ENCODE measurements around the gene CENPX.

Gene CENPX

DNA sequence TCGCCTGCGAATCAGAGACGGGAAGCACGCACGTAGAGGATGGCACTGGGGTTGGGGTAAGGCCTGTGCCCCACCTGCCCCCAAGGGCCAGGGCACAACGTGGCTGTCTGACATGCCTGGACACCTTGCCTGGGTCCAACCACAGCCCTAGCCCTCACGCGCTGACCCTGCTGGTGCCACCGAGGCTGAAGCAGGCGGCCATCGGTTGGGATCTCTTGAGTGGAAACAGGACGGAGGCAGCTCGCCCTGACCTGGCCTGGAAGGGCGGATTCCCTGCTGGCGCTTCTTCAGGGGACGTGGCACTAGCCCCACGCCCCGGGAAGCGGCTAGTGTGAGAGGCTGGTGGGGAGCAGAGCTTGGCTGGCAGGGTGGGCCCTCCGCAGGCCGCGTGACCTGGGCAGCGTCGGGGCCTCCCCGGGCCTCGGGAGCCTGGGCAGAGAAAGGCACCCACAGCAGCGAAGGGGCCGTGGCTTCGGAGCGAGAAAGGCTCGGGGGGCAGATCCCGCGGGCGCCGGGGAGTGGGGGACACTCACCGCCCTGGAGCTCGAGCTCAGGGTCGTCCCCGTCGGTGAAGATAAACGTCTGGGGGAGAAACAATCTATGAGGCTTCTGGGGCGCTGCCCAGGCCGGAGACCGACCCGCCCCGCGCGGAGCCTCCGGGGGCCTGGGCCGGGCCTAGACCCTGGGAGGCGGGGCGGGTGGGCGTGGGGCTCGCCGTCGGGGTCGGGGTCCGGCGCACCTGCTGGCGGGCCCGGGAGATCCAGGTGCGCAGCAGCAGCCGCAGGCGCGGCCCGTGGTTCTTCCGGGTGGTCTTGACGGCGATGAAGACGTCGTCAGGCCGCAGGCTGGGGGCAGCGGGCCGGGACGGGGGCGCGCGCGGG is 28.3 kb upstream of the CENPX start:
- TF ChIP-seq, protein P1, sequence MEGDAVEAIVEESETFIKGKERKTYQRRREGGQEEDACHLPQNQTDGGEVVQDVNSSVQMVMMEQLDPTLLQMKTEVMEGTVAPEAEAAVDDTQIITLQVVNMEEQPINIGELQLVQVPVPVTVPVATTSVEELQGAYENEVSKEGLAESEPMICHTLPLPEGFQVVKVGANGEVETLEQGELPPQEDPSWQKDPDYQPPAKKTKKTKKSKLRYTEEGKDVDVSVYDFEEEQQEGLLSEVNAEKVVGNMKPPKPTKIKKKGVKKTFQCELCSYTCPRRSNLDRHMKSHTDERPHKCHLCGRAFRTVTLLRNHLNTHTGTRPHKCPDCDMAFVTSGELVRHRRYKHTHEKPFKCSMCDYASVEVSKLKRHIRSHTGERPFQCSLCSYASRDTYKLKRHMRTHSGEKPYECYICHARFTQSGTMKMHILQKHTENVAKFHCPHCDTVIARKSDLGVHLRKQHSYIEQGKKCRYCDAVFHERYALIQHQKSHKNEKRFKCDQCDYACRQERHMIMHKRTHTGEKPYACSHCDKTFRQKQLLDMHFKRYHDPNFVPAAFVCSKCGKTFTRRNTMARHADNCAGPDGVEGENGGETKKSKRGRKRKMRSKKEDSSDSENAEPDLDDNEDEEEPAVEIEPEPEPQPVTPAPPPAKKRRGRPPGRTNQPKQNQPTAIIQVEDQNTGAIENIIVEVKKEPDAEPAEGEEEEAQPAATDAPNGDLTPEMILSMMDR (conservative IDR thresholded peaks at IDR 0.05; ENCODE audit: control insufficient read depth, insufficient read depth, low read depth, low read length), result no peak
- H3K4me3 ChIP-seq (ENCODE audit: control insufficient read depth, low read depth, low read length), result peak overlapping the region; percentile 50
- no peak for DNase-seq (ENCODE audit: low read depth)

DNA sequence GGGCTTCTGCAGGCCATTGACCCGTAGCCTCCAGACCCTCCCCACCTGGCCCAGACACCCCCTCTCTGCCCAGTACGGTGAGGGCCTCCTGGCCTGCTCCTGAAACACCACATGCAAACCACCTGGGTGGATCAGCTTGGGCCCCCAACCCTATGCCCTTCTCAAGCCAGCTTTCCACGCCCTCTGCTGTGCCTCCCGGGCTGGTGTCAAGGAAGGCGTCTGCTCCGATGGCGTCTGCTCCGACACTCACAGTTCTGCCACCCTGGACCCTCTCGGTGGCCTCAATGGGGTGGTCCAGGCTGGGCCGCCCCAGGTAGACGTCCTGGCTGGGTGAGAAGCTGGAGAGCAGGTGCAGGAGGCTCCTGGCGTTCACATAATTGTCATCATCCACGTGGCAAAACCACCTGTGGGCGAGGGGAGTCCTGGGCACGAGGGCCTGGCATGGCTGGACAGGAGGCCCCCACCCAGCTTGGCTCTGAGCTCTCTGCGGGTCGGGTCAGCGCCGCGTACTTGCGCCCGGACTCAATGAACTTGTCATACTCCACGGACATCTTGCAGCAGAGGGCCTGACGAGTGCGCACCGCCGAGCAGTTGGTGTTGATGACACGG is 27.6 kb upstream of the CENPX start:
- H3K4me3 ChIP-seq (ENCODE audit: control insufficient read depth, low read depth, low read length), result peak overlapping the region; percentile 50
- no peak for DNase-seq (ENCODE audit: low read depth)
- TF ChIP-seq, protein P1 (conservative IDR thresholded peaks at IDR 0.05; ENCODE audit: control insufficient read depth, insufficient read depth, low read depth, low read length), result no peak

DNA sequence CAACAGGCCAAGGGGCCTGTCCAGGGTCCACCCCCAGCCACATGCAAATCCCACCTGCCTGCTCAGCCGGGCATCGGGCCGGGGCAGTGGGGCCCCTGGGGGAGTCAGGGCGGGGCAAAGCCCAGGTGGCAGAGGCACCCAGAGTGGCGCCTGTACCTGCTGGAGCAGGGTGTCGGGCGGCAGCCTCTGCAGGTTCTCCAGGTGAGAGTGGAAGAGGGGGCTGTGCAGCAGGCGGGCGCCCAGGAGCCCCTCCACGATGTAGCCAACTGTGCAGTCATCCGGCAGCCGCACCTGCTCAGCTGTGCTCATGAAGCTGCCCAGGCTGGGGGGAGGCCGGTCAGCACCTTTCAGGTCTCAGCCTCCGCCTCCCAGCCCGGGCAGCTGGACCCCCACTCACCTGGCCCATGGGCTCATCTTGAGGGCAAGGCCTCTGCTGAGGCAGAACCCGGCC is 26.9 kb upstream of the CENPX start:
- TF ChIP-seq, protein P1 (conservative IDR thresholded peaks at IDR 0.05; ENCODE audit: control insufficient read depth, insufficient read depth, low read depth, low read length), result no peak
- H3K4me3 ChIP-seq (ENCODE audit: control insufficient read depth, low read depth, low read length), result no peak overlapping the region
- DNase-seq (ENCODE audit: low read depth), result no peak

DNA sequence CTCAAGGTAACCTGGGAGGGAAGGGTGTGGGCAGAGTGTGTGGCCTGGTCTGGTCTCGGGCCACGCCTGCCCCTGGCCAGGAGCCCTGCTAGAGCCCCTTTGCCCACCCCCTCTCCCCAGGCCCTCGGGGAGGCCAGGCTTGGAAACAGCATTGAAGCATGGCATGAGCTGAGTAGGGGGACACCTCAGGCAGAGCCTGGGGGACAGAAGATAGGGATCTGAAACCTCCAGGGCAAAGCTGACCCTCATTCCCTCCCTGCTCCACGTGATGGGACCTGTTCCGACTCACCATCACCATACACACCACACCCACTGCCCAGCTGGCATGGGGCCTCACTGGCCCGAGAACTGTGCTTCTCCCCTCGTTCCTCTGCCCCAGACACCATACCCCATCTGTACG is 26.4 kb upstream of the CENPX start:
- H3K4me3 ChIP-seq (ENCODE audit: control insufficient read depth, low read depth, low read length), result no peak overlapping the region
- no peak for DNase-seq (ENCODE audit: low read depth)
- TF ChIP-seq, protein P1 (conservative IDR thresholded peaks at IDR 0.05; ENCODE audit: control insufficient read depth, insufficient read depth, low read depth, low read length), result no peak

DNA sequence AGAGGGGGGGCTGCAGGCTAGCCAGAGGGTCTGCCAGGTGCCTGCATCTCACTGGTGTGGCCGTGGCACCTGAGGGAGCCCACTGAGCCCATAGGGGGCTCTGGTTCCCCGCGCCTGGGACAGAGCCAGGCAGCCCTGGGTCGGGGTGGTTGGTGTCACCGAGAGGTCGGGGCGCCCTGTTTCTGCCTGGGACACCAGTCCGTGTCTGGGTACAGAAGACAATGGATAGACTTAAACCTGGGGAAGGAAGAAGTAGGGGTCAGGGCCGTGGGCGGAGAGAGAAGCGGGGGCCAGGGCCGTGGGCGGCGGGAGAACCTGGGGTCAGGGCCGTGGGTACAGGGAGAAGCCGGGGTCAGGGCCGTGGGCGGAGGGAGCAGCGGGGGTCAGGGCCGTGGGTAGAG is 25.9 kb upstream of the CENPX start:
- TF ChIP-seq, protein P1 (conservative IDR thresholded peaks at IDR 0.05; ENCODE audit: control insufficient read depth, insufficient read depth, low read depth, low read length), result no peak
- no peak for DNase-seq (ENCODE audit: low read depth)
- H3K4me3 ChIP-seq (ENCODE audit: control insufficient read depth, low read depth, low read length), result no peak overlapping the region

DNA sequence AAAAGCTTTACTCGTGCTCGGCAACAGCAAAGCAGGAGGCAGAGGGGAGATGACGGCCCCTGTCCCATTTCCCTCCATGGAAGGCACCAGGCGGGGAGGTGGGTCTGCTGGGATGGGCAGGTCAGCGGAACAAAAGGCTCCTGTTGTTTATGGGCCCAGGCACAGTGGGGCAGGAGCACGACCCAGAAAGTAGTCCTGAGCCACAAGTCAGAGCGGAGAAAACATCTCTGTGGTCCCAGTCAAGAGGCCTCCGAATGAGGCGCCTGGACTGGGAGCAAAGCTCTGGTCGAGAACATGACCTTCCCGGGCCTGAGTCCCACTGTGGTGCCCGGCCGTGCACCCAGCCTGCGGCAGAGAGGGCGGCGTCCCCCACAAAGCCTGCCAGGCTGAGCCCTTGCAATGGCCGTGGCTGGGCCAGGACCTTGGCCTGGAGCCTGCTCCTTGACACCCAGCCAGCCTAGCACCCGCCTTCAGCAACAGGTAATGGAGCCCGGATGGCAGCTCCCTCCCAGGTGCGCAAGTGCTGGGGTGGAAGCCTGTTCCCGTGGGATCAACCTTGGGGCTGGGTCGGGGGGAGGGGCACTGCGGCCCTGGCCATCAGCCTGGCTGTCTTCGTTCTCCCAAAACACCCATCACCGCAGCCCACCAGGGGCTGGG is 25.4 kb upstream of the CENPX start:
- DNase-seq (ENCODE audit: low read depth), result no peak
- no peak overlapping the region for H3K4me3 ChIP-seq (ENCODE audit: control insufficient read depth, low read depth, low read length)
- TF ChIP-seq, protein P1 (conservative IDR thresholded peaks at IDR 0.05; ENCODE audit: control insufficient read depth, insufficient read depth, low read depth, low read length), result no peak
